Epithelial cell of esophagus (primary cell): ENCODE results near the gene SLC25A34.

Experiments used
- DNase-seq: peaks from one replicate; pipeline ENCODE4 v3.0.0; 2010; ENCODE audit warnings: low read depth
- H3K4me3 ChIP-seq: 2 replicates; pipeline ENCODE4 v1.5.1; 2011; ENCODE audit warnings: mild to moderate bottlenecking, low read length, control low read depth
- TF ChIP-seq, protein P1 (sequence below): IDR thresholded peaks from 2 replicates; pipeline ENCODE4 v1.5.1; 2011; ENCODE audit warnings: low read depth, mild to moderate bottlenecking, low read length, control low read depth, inconsistent platforms; ENCODE audit not compliant: insufficient read depth; ENCODE audit errors: missing control alignments

Gene SLC25A34

DNA sequence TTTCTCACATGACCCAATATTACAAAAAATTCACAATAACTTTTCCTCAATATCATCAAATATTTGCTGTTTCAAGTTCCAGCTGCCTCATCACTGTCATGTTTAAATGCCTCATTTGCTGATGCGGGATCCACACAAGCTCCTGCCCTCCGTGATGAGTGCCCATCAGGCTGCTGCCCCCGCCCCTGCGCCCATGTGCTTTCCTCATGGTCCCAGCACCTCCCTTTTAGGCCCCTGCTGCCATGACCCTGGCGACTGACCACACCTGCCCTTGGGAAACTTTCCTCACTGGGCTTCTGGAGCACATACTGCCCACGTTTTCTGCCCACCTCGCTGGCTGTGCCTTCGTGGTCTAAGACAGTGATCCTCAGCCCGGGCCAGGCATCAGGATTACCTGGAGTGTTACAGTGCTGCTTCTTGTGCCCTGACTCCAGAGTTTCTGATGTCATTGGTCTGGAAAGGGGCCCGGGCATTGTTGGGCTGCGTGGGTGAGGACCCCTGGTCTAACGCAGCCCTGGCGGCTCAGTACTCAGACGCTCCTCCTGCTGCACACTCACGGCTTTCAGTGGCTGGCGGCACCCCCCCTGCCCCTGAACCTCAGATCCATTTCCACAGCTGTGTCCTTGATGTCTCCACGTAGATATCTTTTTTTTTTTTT lies 31.4 kb upstream of the SLC25A34 start:
- H3K4me3 ChIP-seq, result no peak overlapping the region
- TF ChIP-seq, protein P1, sequence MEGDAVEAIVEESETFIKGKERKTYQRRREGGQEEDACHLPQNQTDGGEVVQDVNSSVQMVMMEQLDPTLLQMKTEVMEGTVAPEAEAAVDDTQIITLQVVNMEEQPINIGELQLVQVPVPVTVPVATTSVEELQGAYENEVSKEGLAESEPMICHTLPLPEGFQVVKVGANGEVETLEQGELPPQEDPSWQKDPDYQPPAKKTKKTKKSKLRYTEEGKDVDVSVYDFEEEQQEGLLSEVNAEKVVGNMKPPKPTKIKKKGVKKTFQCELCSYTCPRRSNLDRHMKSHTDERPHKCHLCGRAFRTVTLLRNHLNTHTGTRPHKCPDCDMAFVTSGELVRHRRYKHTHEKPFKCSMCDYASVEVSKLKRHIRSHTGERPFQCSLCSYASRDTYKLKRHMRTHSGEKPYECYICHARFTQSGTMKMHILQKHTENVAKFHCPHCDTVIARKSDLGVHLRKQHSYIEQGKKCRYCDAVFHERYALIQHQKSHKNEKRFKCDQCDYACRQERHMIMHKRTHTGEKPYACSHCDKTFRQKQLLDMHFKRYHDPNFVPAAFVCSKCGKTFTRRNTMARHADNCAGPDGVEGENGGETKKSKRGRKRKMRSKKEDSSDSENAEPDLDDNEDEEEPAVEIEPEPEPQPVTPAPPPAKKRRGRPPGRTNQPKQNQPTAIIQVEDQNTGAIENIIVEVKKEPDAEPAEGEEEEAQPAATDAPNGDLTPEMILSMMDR, result no peak

GRCh38 chr1:15705184-15705566 lies 30.9 kb upstream of the SLC25A34 start:
- no peak for DNase-seq
- TF ChIP-seq, protein P1, result no peak
- H3K4me3 ChIP-seq, result no peak overlapping the region

More for the DNA sequence above, 31.4 kb upstream of the SLC25A34 start:
- no peak for DNase-seq

- TF ChIP-seq, protein P1, result no peak
- no peak overlapping the region for H3K4me3 ChIP-seq
- no peak for DNase-seq
These were observed 29.3 kb upstream of the SLC25A34 start for GRCh38 chr1:15706751-15707150.

DNA sequence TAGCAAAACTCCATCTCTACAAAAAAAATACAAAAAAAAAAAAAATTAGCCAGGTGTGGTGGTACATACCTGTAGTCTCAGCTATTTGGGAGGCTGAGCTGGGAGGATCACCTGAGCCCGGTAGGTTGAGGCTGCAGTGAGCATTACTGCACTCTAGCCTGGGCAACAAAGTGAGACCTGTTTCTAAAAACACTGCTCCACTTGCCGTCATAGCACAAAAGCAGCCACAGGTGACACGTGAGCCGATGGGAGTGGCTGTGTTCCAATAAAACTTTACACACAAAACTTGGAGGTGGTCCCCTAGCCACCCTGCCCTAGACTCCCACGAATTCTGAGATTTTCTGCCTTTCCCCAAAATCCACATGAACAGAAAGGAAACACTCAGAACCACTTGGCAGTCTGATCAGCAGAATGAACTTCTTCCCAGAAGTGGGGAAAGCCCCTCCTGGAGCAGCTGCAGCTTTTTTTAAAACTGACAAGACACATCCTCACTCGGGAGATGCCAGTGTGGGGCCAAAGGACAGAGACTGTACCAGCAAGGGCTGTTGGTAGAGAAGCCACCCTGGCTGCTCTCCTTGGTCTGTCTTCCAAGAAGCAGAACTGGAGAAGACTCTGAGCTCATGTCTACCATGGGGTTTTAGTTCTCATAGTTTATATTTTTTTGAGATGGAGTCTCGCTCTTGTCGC lies 28.7 kb upstream of the SLC25A34 start:
- DNase-seq, result no peak

GRCh38 chr1:15708486-15709137 lies 27.4 kb upstream of the SLC25A34 start:
- DNase-seq, result no peak
- H3K4me3 ChIP-seq, result no peak overlapping the region
- TF ChIP-seq, protein P1, result no peak

More for the DNA sequence above, 28.7 kb upstream of the SLC25A34 start:
- no peak overlapping the region for H3K4me3 ChIP-seq
- TF ChIP-seq, protein P1, result no peak

GRCh38 chr1:15709226-15709625 lies 26.8 kb upstream of the SLC25A34 start:
- no peak overlapping the region for H3K4me3 ChIP-seq
- TF ChIP-seq, protein P1, result no peak
- no peak for DNase-seq
